HUES6 (cell line): Measurements from ENCODE around the gene ATP8A1.

Experiments used
- H3K27ac ChIP-seq: 2 replicates; pipeline ENCODE4 v1.7.0; 2013; ENCODE audit warnings: low read depth, mild to moderate bottlenecking, low read length, inconsistent platforms
- H3K27me3 ChIP-seq: 2 replicates; pipeline ENCODE4 v1.6.1; 2013; ENCODE audit warnings: low read length; ENCODE audit not compliant: control insufficient read depth, insufficient read depth
- H3K36me3 ChIP-seq: 2 replicates; pipeline ENCODE4 v1.6.1; 2013; ENCODE audit warnings: low read length; ENCODE audit not compliant: control insufficient read depth, insufficient read depth
- H3K4me1 ChIP-seq: 2 replicates; pipeline ENCODE4 v1.6.1; 2013; ENCODE audit warnings: low read length; ENCODE audit not compliant: control insufficient read depth, insufficient read depth
- H3K4me3 ChIP-seq: 2 replicates; pipeline ENCODE4 v1.5.1; 2013; ENCODE audit warnings: low read depth, low read length
- H3K9ac ChIP-seq: one replicate; pipeline ENCODE4 v1.6.1; 2013; ENCODE audit warnings: mild to moderate bottlenecking, low read length
- H3K9me3 ChIP-seq: 2 replicates; pipeline ENCODE4 v1.6.1; 2013; ENCODE audit warnings: low read depth, low read length; ENCODE audit not compliant: control insufficient read depth, insufficient read depth

Gene ATP8A1

GRCh38 chr4:42568610-42569207, 88.2 kb downstream of the ATP8A1 start:
- no peak overlapping the region for H3K27ac ChIP-seq
- H3K9me3 ChIP-seq, result no peaks in the 10 kb centered on the region
- H3K9ac ChIP-seq, result no peak overlapping the region
- no peak overlapping the region for H3K4me3 ChIP-seq
- H3K36me3 ChIP-seq, result no peaks in the 10 kb centered on the region
- H3K27me3 ChIP-seq, result no peaks in the 10 kb centered on the region
- no peaks in the 10 kb centered on the region for H3K4me1 ChIP-seq

GRCh38 chr4:42566835-42567234, 90.1 kb downstream of the ATP8A1 start:
- H3K4me3 ChIP-seq, result no peak overlapping the region
- H3K4me1 ChIP-seq, result no peaks in the 10 kb centered on the region
- H3K9me3 ChIP-seq, result no peaks in the 10 kb centered on the region
- H3K9ac ChIP-seq, result no peak overlapping the region
- no peaks in the 10 kb centered on the region for H3K27me3 ChIP-seq
- no peak overlapping the region for H3K27ac ChIP-seq
- H3K36me3 ChIP-seq, result no peaks in the 10 kb centered on the region

- Histone ChIP-seq H3K4me1 (no peaks in the 10 kb centered on the region), H3K27ac (no peak overlapping the region), H3K9me3 (no peaks in the 10 kb centered on the region), H3K4me3 (no peak overlapping the region), H3K9ac (no peak overlapping the region), H3K27me3 (no peaks in the 10 kb centered on the region), H3K36me3 (no peaks in the 10 kb centered on the region)
Observed at GRCh38 chr4:42562016-42562415, 94.9 kb downstream of the ATP8A1 start.

GRCh38 chr4:42561031-42561430, 95.9 kb downstream of the ATP8A1 start:
- Histone ChIP-seq H3K27ac (no peak overlapping the region), H3K4me3 (no peak overlapping the region), H3K36me3 (no peaks in the 10 kb centered on the region), H3K9me3 (no peaks in the 10 kb centered on the region), H3K27me3 (no peaks in the 10 kb centered on the region), H3K4me1 (no peaks in the 10 kb centered on the region), H3K9ac (no peak overlapping the region)

GRCh38 chr4:42560467-42560861, 96.4 kb downstream of the ATP8A1 start:
- Histone ChIP-seq H3K27me3 (no peaks in the 10 kb centered on the region), H3K4me1 (no peaks in the 10 kb centered on the region), H3K36me3 (no peaks in the 10 kb centered on the region)

GRCh38 chr4:42558156-42558555, 98.7 kb downstream of the ATP8A1 start:
- Histone ChIP-seq H3K9ac (no peak overlapping the region), H3K4me3 (no peak overlapping the region), H3K9me3 (no peaks in the 10 kb centered on the region), H3K36me3 (no peaks in the 10 kb centered on the region), H3K4me1 (no peaks in the 10 kb centered on the region), H3K27ac (no peak overlapping the region), H3K27me3 (no peaks in the 10 kb centered on the region)

More at GRCh38 chr4:42560467-42560861, 96.4 kb downstream of the ATP8A1 start:
- H3K27ac ChIP-seq, result no peak overlapping the region
- H3K9ac ChIP-seq, result no peak overlapping the region
- H3K9me3 ChIP-seq, result no peaks in the 10 kb centered on the region
- no peak overlapping the region for H3K4me3 ChIP-seq

GRCh38 chr4:42555828-42556227, 101.1 kb downstream of the ATP8A1 start:
- Histone ChIP-seq H3K4me3 (no peak overlapping the region), H3K9ac (no peak overlapping the region), H3K36me3 (no peaks in the 10 kb centered on the region; the same call in 1 of the 2 replicates), H3K27ac (no peak overlapping the region), H3K4me1 (no peaks in the 10 kb centered on the region), H3K9me3 (no peaks in the 10 kb centered on the region), H3K27me3 (no peaks in the 10 kb centered on the region)

GRCh38 chr4:42554072-42554471, 102.8 kb downstream of the ATP8A1 start:
- H3K27me3 ChIP-seq, result no peaks in the 10 kb centered on the region
- no peaks in the 10 kb centered on the region for H3K9me3 ChIP-seq
- no peak overlapping the region for H3K4me3 ChIP-seq
- no peak overlapping the region for H3K9ac ChIP-seq
- no peaks in the 10 kb centered on the region; the same call in 1 of the 2 replicates for H3K36me3 ChIP-seq
- H3K27ac ChIP-seq, result no peak overlapping the region
- no peaks in the 10 kb centered on the region for H3K4me1 ChIP-seq

GRCh38 chr4:42549896-42550295, 107.0 kb downstream of the ATP8A1 start:
- Histone ChIP-seq H3K27me3 (no peaks in the 10 kb centered on the region), H3K27ac (no peak overlapping the region), H3K4me3 (no peak overlapping the region), H3K9me3 (no peaks in the 10 kb centered on the region), H3K36me3 (no peaks in the 10 kb centered on the region; the same call in 1 of the 2 replicates), H3K4me1 (no peaks in the 10 kb centered on the region), H3K9ac (no peak overlapping the region)

- no peaks in the 10 kb centered on the region for H3K9me3 ChIP-seq
- no peak overlapping the region for H3K27ac ChIP-seq
- no peak overlapping the region for H3K4me3 ChIP-seq
- no peaks in the 10 kb centered on the region for H3K27me3 ChIP-seq
- H3K9ac ChIP-seq, result no peak overlapping the region
- H3K4me1 ChIP-seq, result no peaks in the 10 kb centered on the region
- H3K36me3 ChIP-seq, result no peaks in the 10 kb centered on the region; the same call in 1 of the 2 replicates
Observed at GRCh38 chr4:42547805-42548204, 109.1 kb downstream of the ATP8A1 start.

GRCh38 chr4:42543762-42544161, 113.1 kb downstream of the ATP8A1 start:
- H3K4me3 ChIP-seq, result no peak overlapping the region
- H3K27ac ChIP-seq, result no peak overlapping the region
- no peaks in the 10 kb centered on the region for H3K27me3 ChIP-seq
- no peaks in the 10 kb centered on the region for H3K4me1 ChIP-seq
- no peak overlapping the region for H3K9ac ChIP-seq
- H3K9me3 ChIP-seq, result no peaks in the 10 kb centered on the region
- H3K36me3 ChIP-seq, result no peaks in the 10 kb centered on the region

- no peak overlapping the region for H3K9ac ChIP-seq
- no peak overlapping the region for H3K4me3 ChIP-seq
- H3K9me3 ChIP-seq, result no peaks in the 10 kb centered on the region
- H3K4me1 ChIP-seq, result no peaks in the 10 kb centered on the region
- H3K27ac ChIP-seq, result no peak overlapping the region
- no peaks in the 10 kb centered on the region for H3K27me3 ChIP-seq
- H3K36me3 ChIP-seq, result no peaks in the 10 kb centered on the region
Observed at GRCh38 chr4:42543126-42543525, 113.8 kb downstream of the ATP8A1 start.
